ENCODE measurements around the gene SEC63. TPM values are rescaled to one million over a fixed set of nuclear protein-coding genes. Genes with fewer than 3 reads are reported as not detected.

The SEC63 gene
- total and polyA plus RNA-seq, 10 donors: 21.2 to 93.9 (median 53.9) TPM

DNA sequence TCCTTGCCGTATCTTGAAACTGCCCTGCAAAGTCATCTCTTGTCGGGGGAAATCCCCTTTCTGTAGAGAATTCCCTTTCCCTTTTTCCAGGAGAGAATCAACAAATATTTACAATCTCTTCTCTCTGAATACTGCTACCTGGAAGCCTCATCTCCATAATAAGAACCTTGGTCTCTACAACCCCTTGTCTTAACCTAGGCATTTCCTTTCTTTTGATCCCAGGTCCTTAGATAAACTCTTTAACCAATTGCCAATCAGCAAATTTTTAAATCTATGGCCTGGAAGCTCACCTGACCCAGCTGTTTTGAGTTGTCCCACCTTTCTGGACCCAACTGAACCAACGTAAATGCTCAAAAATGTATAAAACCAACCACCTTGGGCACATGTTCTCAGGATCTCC, 30.6 kb upstream of the SEC63 start:
- intact Hi-C loops (cut with DNase I; ENCODE audit: low total_unique reads): no loop called here
- H3K4me1 ChIP-seq: peaks cover 0 to 11% (median 0%) of the 10 kb centered on the region in 6 donors
- DNase-seq: no peak
- WGBS, 5 donors: 90 to 94% (median 93%) methylated on average over 3 of the region's 3 CpGs
- H3K4me3 ChIP-seq: no peak overlapping the region
- no peaks in the 10 kb centered on the region for H3K27me3 ChIP-seq (replicated peaks in 1 of 7)
- TF ChIP-seq POLR2A (IDR thresholded peaks at IDR 0.05) (no peak), POLR2AphosphoS5 (IDR thresholded peaks at IDR 0.05) (no peak)
- TF ChIP-seq, protein P1, sequence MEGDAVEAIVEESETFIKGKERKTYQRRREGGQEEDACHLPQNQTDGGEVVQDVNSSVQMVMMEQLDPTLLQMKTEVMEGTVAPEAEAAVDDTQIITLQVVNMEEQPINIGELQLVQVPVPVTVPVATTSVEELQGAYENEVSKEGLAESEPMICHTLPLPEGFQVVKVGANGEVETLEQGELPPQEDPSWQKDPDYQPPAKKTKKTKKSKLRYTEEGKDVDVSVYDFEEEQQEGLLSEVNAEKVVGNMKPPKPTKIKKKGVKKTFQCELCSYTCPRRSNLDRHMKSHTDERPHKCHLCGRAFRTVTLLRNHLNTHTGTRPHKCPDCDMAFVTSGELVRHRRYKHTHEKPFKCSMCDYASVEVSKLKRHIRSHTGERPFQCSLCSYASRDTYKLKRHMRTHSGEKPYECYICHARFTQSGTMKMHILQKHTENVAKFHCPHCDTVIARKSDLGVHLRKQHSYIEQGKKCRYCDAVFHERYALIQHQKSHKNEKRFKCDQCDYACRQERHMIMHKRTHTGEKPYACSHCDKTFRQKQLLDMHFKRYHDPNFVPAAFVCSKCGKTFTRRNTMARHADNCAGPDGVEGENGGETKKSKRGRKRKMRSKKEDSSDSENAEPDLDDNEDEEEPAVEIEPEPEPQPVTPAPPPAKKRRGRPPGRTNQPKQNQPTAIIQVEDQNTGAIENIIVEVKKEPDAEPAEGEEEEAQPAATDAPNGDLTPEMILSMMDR (IDR thresholded peaks at IDR 0.05 in 8 of 11, conservative IDR thresholded peaks at IDR 0.05 in 3 of 11): no peak
- no peaks in the 10 kb centered on the region for H3K36me3 ChIP-seq
- no peaks in the 10 kb centered on the region for H3K9me3 ChIP-seq
- H3K27ac ChIP-seq: no peak overlapping the region

GRCh38 chr6:107987805-107988204, 29.8 kb upstream of the SEC63 start:
- Histone ChIP-seq H3K4me3 (no peak overlapping the region), H3K9me3 (no peaks in the 10 kb centered on the region), H3K27ac (no peak overlapping the region), H3K27me3 (replicated peaks in 1 of 7) (no peaks in the 10 kb centered on the region), H3K36me3 (no peaks in the 10 kb centered on the region), H3K4me1 (peaks cover 0 to 11% (median 0%) of the 10 kb centered on the region in 6 donors)
- intact Hi-C loops (cut with DNase I; ENCODE audit: low total_unique reads): no loop called here
- TF ChIP-seq, protein P1 (IDR thresholded peaks at IDR 0.05 in 8 of 11, conservative IDR thresholded peaks at IDR 0.05 in 3 of 11): no peak
- TF ChIP-seq POLR2AphosphoS5 (IDR thresholded peaks at IDR 0.05) (no peak), POLR2A (IDR thresholded peaks at IDR 0.05) (no peak)
- no peak for DNase-seq
- WGBS, 5 donors: 94 to 100% (median 97%) methylated on average over 3 of the region's 3 CpGs

- WGBS, 5 donors: 86 to 93% (median 90%) methylated on average over 14 of the region's 14 CpGs
Observed at GRCh38 chr6:107985701-107986100, 27.7 kb upstream of the SEC63 start.

GRCh38 chr6:107983811-107984210, 25.8 kb upstream of the SEC63 start:
- DNase-seq: no peak
- Histone ChIP-seq H3K27me3 (replicated peaks in 1 of 7) (no peaks in the 10 kb centered on the region), H3K4me1 (no peaks in the 10 kb centered on the region), H3K27ac (no peak overlapping the region), H3K9me3 (no peaks in the 10 kb centered on the region), H3K36me3 (no peaks in the 10 kb centered on the region), H3K4me3 (no peak overlapping the region)
- intact Hi-C loops (cut with DNase I; ENCODE audit: low total_unique reads): no loop called here
- TF ChIP-seq, protein P1 (IDR thresholded peaks at IDR 0.05 in 8 of 11, conservative IDR thresholded peaks at IDR 0.05 in 3 of 11): no peak
- no peak for TF ChIP-seq POLR2A (IDR thresholded peaks at IDR 0.05)
- TF ChIP-seq POLR2AphosphoS5 (IDR thresholded peaks at IDR 0.05): no peak
- 88 to 96% (median 89%) methylated on average over 4 of the region's 4 CpGs for WGBS, 5 donors

More at GRCh38 chr6:107985701-107986100, 27.7 kb upstream of the SEC63 start:
- Histone ChIP-seq H3K4me3 (no peak overlapping the region), H3K27ac (no peak overlapping the region), H3K4me1 (peaks cover 0 to 3% (median 0%) of the 10 kb centered on the region in 6 donors), H3K9me3 (no peaks in the 10 kb centered on the region), H3K27me3 (replicated peaks in 1 of 7) (no peaks in the 10 kb centered on the region), H3K36me3 (no peaks in the 10 kb centered on the region)
- TF ChIP-seq POLR2A (IDR thresholded peaks at IDR 0.05) (no peak), POLR2AphosphoS5 (IDR thresholded peaks at IDR 0.05) (no peak)
- TF ChIP-seq, protein P1 (IDR thresholded peaks at IDR 0.05 in 8 of 11, conservative IDR thresholded peaks at IDR 0.05 in 3 of 11): no peak
- intact Hi-C loops (cut with DNase I; ENCODE audit: low total_unique reads): no loop called here
- DNase-seq: no peak
